UCSD-AML1 (cell line): ENCODE measurements around the gene NR1H3.

Experiments
- DNase-seq: peaks from one replicate; lab custom pipeline; 2025; ENCODE audit not compliant: unreplicated experiment; lab: John Stamatoyannopoulos, UW

Gene NR1H3

GRCh38 chr11:47243454-47243853 lies 14.3 kb upstream of the NR1H3 start:
- no peak for DNase-seq

GRCh38 chr11:47244448-47245350 lies 13.1 kb upstream of the NR1H3 start:
- no peak for DNase-seq

- no peak for DNase-seq
Observed at GRCh38 chr11:47245611-47246357, 12.0 kb upstream of the NR1H3 start.

GRCh38 chr11:47247502-47247901 lies 10.3 kb upstream of the NR1H3 start:
- no peak for DNase-seq

GRCh38 chr11:47248304-47248663 lies 9.5 kb upstream of the NR1H3 start:
- DNase-seq = no peak

GRCh38 chr11:47248664-47249377 lies 9.0 kb upstream of the NR1H3 start, which contains the start of gene ACP2:
Gene ACP2 (minus strand): TSS chr11:47248814. CDS start chr11:47248789, 25 bp downstream.
- peak; percentile 89 for DNase-seq

GRCh38 chr11:47249378-47249715 lies 8.4 kb upstream of the NR1H3 start:
- DNase-seq = no peak

- DNase-seq = no peak
Observed at GRCh38 chr11:47251751-47252150, 6.0 kb upstream of the NR1H3 start.

- DNase-seq = no peak
Observed at GRCh38 chr11:47253660-47254059, 4.1 kb upstream of the NR1H3 start.

GRCh38 chr11:47254386-47254785 lies 3.4 kb upstream of the NR1H3 start:
- DNase-seq = no peak

- no peak for DNase-seq
Observed at GRCh38 chr11:47256374-47256773, 1.4 kb upstream of the NR1H3 start.

- no peak for DNase-seq
Observed at GRCh38 chr11:47257177-47257516, 649 bp upstream of the NR1H3 start.

GRCh38 chr11:47258317-47258902 lies 614 bp downstream of the NR1H3 start:
- DNase-seq = no peak

GRCh38 chr11:47259232-47259977 lies 1.6 kb downstream of the NR1H3 start:
- DNase-seq = peak; percentile 59

- DNase-seq = no peak
Observed at GRCh38 chr11:47260366-47260765, 2.6 kb downstream of the NR1H3 start.

- DNase-seq = no peak
Observed at GRCh38 chr11:47261291-47261800, 3.5 kb downstream of the NR1H3 start.

GRCh38 chr11:47264119-47264518 lies 6.3 kb downstream of the NR1H3 start:
- DNase-seq = no peak

GRCh38 chr11:47264521-47264920 lies 6.7 kb downstream of the NR1H3 start:
- no peak for DNase-seq

- no peak for DNase-seq
Observed at GRCh38 chr11:47267876-47268275, 10.1 kb downstream of the NR1H3 start.

- no peak for DNase-seq
Observed at GRCh38 chr11:47268448-47269001, 10.7 kb downstream of the NR1H3 start.
